Measurements from ENCODE around the gene GRIK4.

DNA sequence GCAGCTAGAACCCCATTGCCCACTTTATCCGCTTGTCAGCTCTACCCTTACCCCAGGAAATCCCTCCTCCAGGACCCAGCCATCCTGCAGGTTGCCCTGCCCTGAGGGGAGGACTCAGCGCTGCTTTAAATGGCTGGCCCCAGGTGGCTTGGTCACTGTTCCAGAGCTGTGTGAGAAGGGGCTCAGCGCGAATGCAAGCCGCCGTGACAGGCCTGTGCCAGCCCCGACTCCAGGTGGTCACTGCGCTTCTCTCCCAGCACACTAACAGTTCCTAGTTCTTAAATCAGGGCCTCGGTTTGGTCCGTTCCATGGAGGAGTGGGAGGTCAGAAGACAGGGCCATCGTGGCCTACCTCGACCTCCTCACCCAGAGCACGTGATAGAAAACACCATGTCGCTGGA is 446.6 kb downstream of the GRIK4 start:
- TF ChIP-seq CTCF (IDR thresholded peaks at IDR 0.05): no peak
- TF ChIP-seq POLR2A (IDR thresholded peaks at IDR 0.05): no peak
